Thoracic aorta (tissue), 2 donors: ENCODE data around the gene SIRT7. TPM values are rescaled to one million over a fixed set of nuclear protein-coding genes. Genes with fewer than 3 reads are reported as not detected.

Experiments
- ATAC-seq: fragments of 150-250 bp; one replicate; pipeline ENCODE4 v1.8.0; 2017; ENCODE audit warnings: low read depth; ENCODE audit not compliant: insufficient number of reproducible peaks, low FRiP score
- DNase-seq: peaks from one replicate; pipeline ENCODE4 v3.0.0-alpha.2; 2020; ENCODE audit warnings: low spot score
- H3K27ac ChIP-seq, 2 donors: fragments of 200-600 bp; sonication (generic); 1 replicate in 1 of 2; 2 replicates in 1 of 2; pipeline ENCODE4 v1.5.1; 2016; ENCODE audit warnings: mild to moderate bottlenecking in 2 of 2, moderate library complexity in 2 of 2
- H3K27me3 ChIP-seq: fragments of 200-600 bp; sonication (generic); replicated peaks from 2 replicates; pipeline ENCODE4 v1.6.0; 2016; ENCODE audit warnings: mild to moderate bottlenecking; ENCODE audit not compliant: insufficient read depth
- H3K36me3 ChIP-seq: fragments of 200-600 bp; sonication (generic); one replicate; pipeline ENCODE4 v1.5.1; 2016
- H3K4me1 ChIP-seq, 2 donors: fragments of 200-600 bp; sonication (generic); 1 replicate in 1 of 2; 2 replicates in 1 of 2; pipeline versions ENCODE4 v1.5.1 to v1.6.0; 2016; ENCODE audit warnings: low read depth in 2 of 2, mild to moderate bottlenecking in 1 of 2; ENCODE audit not compliant: control insufficient read depth in 1 of 2
- H3K4me3 ChIP-seq: fragments of 200-600 bp; sonication (generic); 2 replicates; pipeline ENCODE4 v1.5.1; 2016; ENCODE audit warnings: mild to moderate bottlenecking
- H3K9me3 ChIP-seq: fragments of 200-600 bp; sonication (generic); 2 replicates; pipeline ENCODE4 v1.5.1; 2016
- total RNA-seq, 2 donors: library from RNA; depleted of rRNA; stranded (reverse); fragments of >200 nt; gene quantifications; one replicate each; pipeline versions ENCODE4 v1.1.0 to v1.2.3, GENCODE V29; 2016
- TF ChIP-seq, protein P1 (sequence below): fragments of 200-600 bp; sonication (generic); IDR thresholded peaks from one replicate; pipeline ENCODE4 v1.5.1; 2019; ENCODE audit warnings: antibody characterized with exemption

Gene SIRT7
- total RNA-seq, 2 donors from 2014 or later = 15.8 to 41.3 TPM

DNA sequence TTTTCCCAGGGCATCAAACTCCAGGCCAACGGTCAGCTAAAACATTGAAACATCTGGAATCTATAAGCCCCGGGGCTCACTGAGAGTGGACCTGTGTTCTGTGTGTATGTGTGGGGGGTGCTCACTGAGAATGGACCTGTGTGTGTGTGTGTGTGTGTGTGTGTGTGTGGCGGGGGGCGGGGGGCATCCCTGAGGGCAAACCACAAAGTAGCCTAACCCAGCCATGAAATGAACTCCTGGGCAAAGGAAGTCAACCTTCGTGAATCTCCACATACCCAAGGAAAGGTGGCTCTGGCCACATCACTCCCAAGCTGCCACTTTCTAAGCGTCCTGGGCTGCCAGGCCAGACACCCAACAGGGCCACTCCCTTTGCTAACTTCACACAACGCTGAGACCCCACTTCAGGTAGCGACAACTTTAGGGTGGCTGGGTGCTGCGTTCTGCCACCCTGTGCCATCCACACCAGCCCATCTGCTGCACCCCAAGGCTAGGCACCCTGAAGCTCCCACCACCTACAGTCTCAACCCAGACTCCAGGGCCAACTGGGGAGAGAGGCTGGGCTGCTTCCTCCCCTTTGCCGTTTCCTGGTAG is 8.0 kb upstream of the SIRT7 start:
- DNase-seq (no peak), ATAC-seq (no peak)
- Histone ChIP-seq H3K4me1 (peaks cover 38 to 55% of the 10 kb centered on the region in 2 donors), H3K4me3 (peak overlapping the region; percentile 82), H3K36me3 (peaks cover 10% of the 10 kb centered on the region), H3K27ac (peak overlapping the region; percentile 81 to 82), H3K27me3 (no peaks in the 10 kb centered on the region), H3K9me3 (no peaks in the 10 kb centered on the region)
- TF ChIP-seq, protein P1, sequence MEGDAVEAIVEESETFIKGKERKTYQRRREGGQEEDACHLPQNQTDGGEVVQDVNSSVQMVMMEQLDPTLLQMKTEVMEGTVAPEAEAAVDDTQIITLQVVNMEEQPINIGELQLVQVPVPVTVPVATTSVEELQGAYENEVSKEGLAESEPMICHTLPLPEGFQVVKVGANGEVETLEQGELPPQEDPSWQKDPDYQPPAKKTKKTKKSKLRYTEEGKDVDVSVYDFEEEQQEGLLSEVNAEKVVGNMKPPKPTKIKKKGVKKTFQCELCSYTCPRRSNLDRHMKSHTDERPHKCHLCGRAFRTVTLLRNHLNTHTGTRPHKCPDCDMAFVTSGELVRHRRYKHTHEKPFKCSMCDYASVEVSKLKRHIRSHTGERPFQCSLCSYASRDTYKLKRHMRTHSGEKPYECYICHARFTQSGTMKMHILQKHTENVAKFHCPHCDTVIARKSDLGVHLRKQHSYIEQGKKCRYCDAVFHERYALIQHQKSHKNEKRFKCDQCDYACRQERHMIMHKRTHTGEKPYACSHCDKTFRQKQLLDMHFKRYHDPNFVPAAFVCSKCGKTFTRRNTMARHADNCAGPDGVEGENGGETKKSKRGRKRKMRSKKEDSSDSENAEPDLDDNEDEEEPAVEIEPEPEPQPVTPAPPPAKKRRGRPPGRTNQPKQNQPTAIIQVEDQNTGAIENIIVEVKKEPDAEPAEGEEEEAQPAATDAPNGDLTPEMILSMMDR = no peak

DNA sequence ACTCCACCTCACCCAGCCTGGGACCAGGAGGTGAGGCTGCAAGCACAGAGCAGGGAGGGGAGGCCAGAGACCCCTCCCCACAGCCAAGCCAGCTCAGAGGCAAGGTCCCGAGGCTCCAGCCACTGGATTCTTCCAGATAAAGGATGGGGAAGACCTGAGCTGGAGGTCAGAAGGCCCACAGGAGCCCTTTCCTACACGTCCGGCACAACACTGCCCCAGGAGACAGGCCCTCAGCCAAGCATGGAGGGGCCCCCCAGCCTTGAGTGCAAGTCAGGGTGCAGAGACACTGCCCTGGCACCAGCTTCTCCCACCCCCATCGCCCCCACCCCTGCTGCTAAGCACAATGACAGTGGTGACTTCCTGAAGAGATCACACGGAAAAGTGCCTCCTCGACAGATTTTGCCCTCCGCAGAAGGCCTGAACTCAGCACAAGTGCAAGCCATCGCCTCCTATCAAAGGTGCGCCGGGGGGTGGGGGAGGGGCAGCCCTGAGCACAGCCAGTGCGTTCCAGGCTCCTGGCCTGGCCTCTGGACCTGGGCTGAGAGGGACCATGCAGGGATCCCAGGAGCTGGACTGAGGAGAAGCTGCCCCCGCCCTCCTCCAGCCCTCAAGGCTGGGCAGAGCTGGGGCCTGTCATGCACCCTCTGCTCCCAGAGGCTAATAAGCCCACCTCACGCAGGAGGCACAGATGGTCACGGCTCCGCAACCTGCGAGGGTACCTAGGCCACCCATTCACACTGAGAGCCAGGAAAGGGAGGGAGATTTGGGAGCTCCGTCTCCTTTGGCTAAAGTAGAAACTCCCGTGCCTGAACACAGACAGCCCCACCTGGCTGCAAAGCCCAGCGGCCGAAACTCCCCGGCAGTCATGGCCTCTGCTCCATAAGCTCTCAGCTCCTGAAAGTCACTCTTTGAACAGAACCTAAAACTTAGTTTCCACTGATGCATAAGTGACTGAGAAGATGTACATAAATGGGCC is 6.9 kb upstream of the SIRT7 start:
- Histone ChIP-seq H3K4me3 (no peak overlapping the region), H3K9me3 (no peaks in the 10 kb centered on the region), H3K4me1 (peaks cover 41 to 55% of the 10 kb centered on the region in 2 donors), H3K27ac (no peak overlapping the region), H3K36me3 (peaks cover 17% of the 10 kb centered on the region), H3K27me3 (no peaks in the 10 kb centered on the region)
- TF ChIP-seq, protein P1 = no peak
- DNase-seq (no peak), ATAC-seq (no peak)

DNA sequence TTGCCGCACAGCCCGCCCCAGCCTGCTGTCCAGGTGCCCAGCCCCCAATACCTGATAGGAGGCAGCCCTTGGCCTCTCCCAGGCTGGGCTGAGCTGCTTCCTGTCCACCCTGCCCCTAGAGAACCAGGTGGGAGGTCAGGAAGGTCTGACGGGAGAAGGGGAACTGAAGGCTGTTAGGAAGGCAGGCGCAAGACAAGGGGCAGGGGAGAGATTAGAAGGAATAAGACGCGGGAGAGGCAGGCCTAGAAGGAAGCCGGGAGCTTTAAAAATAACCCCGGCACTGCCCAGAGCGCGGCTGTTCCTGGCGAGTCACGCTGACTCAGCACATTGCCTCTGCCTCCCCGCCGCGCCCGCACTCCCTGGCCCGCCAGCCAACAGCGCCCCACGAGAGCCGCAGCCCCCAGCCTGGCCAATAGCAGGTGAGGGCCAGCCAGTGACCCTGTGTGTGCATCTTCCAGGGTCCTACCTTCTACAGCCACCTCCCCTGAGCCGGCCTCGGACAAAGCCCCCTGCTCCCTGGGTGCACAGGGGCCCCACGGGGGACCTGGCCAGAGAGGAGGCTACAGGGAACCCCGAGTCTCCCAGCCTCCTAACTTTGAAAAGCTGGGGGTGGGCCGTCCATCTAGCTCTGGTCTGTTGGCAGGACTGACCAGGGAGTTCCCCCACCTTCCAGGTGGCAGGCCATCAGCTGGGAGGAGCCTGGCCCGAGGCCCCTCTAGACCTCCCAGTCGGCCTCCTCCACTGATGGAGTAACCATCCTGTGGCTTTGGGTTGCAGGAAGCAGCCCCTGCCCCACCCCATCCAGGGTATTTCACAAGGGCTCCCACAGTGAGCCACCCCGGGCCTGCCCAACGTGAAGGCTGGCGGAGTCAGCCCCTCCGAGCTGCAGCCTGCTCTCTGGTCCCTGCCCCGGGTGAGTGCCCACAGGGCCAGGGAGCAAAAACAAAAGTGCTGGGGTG is 5.6 kb upstream of the SIRT7 start:
- ATAC-seq (no peak), DNase-seq (no peak)
- TF ChIP-seq, protein P1 = no peak
- no peaks in the 10 kb centered on the region for H3K27me3 ChIP-seq
- peaks cover 17% of the 10 kb centered on the region for H3K36me3 ChIP-seq
- peak overlapping the region; percentile 62 for H3K4me3 ChIP-seq
- H3K27ac ChIP-seq = peak overlapping the region in 1 of 2 donors; percentile 50
- no peaks in the 10 kb centered on the region for H3K9me3 ChIP-seq
- H3K4me1 ChIP-seq = peaks cover 41 to 54% of the 10 kb centered on the region in 2 donors

DNA sequence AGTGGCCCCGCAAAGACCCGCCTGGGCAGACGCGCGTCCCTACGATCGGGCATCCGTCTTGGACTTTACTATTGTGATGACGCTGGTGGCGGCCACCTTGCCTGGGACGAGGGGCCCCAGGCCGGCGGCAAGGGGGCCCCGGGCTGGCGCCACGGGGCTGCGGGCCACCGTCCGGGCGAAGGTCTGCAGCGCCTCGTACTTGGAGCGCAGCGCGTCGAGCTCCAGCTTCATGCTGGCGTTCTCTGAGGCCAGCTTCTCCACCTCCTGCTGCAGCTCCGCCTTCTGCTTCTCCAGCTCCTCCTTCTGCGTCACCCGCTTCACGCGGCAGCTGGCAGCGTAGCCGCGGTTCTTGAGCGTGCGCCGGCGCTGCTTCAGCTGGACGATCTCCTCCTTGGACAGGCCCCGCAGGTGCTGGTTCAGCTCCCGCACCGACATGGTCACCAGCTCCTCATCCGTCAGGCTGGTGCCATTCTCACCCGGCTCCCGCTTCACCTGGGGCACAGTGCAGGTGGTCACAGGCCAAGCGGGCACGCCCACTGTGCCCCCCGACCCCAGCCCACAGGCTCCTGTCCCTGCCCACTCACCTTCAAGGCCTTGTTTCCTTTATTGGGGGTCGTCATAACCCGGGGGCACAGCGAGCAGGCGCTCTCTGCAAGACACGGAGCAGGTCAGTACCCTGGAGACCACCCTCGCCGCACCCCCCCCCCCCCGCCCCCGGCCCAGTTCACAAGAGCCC is 4.8 kb upstream of the SIRT7 start:
- Histone ChIP-seq H3K9me3 (no peaks in the 10 kb centered on the region), H3K36me3 (peaks cover 17% of the 10 kb centered on the region), H3K4me1 (peaks cover 39 to 50% of the 10 kb centered on the region in 2 donors), H3K4me3 (peak overlapping the region; percentile 62), H3K27ac (peak overlapping the region in 1 of 2 donors; percentile 50), H3K27me3 (no peaks in the 10 kb centered on the region)
- DNase-seq (no peak), ATAC-seq (no peak)
- TF ChIP-seq, protein P1 = no peak
